Mammary epithelial cell (primary cell): ENCODE results near the gene DPH6.
"Not testable (repeated sequence)": the region's sequence is repeated elsewhere in the genome, so short reads cannot be mapped to it uniquely, and the experiment has no call there.

Experiments
- EZH2 ChIP-seq: IDR thresholded peaks from 2 replicates; pipeline ENCODE4 v1.6.1; 2012; ENCODE audit warnings: low read length, inconsistent platforms, borderline replicate concordance
- TF ChIP-seq, protein P1 (sequence below), 2 donors: IDR thresholded peaks in 1 of 2; conservative IDR thresholded peaks in 1 of 2; 2 replicates each; pipeline ENCODE4 v1.5.1; 2011 to 2012; ENCODE audit warnings: inconsistent platforms in 2 of 2, low read length in 2 of 2, mild to moderate bottlenecking in 2 of 2, control low read depth in 1 of 2, low read depth in 1 of 2; ENCODE audit not compliant: insufficient read depth in 1 of 2; ENCODE audit errors: extremely low read depth in 1 of 2

DNA sequence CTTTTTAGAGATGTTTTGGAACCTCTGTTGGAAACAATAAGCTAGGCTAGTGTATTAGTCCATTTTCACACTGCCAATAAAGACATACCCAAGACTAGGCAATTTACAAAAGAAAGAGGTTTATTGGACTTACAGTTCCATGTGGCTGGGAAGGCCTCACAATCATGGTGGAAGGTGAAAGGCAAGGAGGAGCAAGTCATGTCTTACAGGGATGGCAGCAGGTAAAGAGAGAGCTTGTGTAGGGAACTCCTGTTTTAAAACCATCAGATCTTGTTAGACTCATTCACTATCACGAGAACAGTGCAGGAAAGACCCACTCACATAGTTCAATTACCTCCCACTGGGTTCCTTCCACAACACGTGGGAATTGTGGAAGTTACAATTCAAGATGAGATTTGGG lies 46.0 kb upstream of the DPH6 start:
- TF ChIP-seq, protein P1, sequence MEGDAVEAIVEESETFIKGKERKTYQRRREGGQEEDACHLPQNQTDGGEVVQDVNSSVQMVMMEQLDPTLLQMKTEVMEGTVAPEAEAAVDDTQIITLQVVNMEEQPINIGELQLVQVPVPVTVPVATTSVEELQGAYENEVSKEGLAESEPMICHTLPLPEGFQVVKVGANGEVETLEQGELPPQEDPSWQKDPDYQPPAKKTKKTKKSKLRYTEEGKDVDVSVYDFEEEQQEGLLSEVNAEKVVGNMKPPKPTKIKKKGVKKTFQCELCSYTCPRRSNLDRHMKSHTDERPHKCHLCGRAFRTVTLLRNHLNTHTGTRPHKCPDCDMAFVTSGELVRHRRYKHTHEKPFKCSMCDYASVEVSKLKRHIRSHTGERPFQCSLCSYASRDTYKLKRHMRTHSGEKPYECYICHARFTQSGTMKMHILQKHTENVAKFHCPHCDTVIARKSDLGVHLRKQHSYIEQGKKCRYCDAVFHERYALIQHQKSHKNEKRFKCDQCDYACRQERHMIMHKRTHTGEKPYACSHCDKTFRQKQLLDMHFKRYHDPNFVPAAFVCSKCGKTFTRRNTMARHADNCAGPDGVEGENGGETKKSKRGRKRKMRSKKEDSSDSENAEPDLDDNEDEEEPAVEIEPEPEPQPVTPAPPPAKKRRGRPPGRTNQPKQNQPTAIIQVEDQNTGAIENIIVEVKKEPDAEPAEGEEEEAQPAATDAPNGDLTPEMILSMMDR (conservative IDR thresholded peaks at IDR 0.05 in 1 of 2, IDR thresholded peaks at IDR 0.05 in 1 of 2; ENCODE audit: extremely low read depth in 1 of 2, insufficient read depth in 1 of 2, low read depth in 1 of 2, low read length in 2 of 2) = not testable (repeated sequence)
- not testable (repeated sequence) for TF ChIP-seq EZH2
